GM12864 (cell line): ENCODE measurements around the gene KRTAP19-7.

ENCODE experiments used
- DNase-seq: peaks from one replicate; pipeline ENCODE4 v3.0.0-alpha.2; 2011; ENCODE audit warnings: low read depth
- H3K4me3 ChIP-seq: 2 replicates; pipeline ENCODE4 v1.5.1; 2011; ENCODE audit warnings: mild to moderate bottlenecking, low read depth, low read length, control low read depth
- TF ChIP-seq, protein P1 (sequence below): IDR thresholded peaks from 2 replicates; pipeline ENCODE4 v1.5.1; 2011; ENCODE audit warnings: low read depth, mild to moderate bottlenecking, moderate library complexity, low read length, control low read depth, inconsistent platforms; ENCODE audit errors: missing control alignments

KRTAP19-7 gene

DNA sequence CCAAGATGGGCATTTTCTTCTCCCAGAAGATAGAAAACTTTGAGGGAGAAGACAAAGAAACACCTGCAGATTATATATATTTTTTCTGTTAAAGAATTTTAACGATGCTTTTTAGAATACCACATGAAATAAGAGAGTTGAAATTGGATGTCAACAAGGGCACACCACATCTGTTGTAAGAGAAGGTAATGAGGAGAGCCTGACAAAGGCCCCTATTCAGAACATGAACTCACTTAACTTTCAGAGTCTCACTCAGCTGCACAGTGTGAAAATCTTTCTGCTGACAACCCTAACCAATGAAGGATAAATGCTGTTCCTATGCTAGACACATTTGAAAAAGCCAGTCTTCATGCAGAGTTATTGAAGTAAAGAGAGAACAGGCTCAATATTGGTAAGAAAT is 21.8 kb upstream of the KRTAP19-7 start:
- H3K4me3 ChIP-seq: no peak overlapping the region
- DNase-seq: no peak
- TF ChIP-seq, protein P1, sequence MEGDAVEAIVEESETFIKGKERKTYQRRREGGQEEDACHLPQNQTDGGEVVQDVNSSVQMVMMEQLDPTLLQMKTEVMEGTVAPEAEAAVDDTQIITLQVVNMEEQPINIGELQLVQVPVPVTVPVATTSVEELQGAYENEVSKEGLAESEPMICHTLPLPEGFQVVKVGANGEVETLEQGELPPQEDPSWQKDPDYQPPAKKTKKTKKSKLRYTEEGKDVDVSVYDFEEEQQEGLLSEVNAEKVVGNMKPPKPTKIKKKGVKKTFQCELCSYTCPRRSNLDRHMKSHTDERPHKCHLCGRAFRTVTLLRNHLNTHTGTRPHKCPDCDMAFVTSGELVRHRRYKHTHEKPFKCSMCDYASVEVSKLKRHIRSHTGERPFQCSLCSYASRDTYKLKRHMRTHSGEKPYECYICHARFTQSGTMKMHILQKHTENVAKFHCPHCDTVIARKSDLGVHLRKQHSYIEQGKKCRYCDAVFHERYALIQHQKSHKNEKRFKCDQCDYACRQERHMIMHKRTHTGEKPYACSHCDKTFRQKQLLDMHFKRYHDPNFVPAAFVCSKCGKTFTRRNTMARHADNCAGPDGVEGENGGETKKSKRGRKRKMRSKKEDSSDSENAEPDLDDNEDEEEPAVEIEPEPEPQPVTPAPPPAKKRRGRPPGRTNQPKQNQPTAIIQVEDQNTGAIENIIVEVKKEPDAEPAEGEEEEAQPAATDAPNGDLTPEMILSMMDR: no peak

DNA sequence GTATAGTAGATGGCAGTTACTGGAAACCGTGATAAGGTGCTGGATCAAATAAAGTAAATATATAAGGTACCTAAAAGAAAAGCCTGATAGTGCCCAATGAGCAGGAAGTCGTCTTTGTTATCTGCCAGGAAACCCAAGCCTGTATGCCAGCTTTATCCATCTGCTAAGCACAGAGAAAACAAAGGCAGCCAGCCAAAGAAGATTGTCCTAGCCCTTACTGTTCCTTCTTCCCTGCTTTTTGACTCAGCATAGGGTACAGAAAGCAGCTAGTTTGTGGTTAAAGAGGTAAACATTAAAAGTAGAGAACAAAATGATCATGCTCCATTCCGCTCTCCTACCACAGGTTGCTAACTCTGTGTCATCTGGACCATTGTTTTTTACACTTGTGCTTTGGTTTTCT is 19.0 kb upstream of the KRTAP19-7 start:
- no peak for DNase-seq
- H3K4me3 ChIP-seq: no peak overlapping the region
- TF ChIP-seq, protein P1: no peak

DNA sequence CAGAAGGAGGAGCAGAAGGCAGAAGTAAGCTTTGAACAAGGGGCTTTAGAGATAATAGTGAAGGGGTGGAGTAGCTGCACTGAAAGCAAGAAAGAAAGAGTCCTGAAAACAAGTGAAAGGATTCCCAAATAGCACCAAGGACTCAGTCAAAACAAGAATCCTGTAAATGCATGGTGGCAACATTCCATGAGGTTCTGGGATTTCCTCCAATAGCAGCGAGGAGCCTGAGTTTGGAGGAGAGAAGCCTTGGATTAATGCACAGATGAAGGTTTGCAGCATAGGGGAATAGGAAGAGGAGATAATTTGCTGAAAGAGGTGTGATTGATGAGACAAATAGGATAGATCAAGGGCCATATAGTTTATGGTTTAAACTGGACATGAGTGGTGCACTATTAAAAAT is 18.2 kb upstream of the KRTAP19-7 start:
- TF ChIP-seq, protein P1: no peak
- no peak for DNase-seq

DNA sequence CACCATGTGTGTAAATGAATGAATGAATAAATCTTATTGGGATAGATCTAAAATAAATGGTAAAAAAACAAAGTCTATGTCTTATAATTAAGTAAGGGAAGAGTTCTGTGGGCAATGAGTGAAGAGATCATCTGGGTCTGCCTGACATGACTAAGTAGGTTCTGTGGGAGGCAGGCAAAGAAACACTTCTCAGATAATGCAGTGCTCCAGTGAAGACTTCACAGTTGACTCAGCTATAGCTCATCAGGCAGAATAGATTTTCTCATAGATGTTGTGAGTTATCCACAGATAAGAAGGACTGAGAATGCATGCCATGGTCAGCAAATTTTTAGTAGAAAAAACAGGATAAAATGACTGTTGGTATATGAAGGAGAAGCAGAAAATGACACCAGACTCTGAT is 16.7 kb upstream of the KRTAP19-7 start:
- H3K4me3 ChIP-seq: no peak overlapping the region
- TF ChIP-seq, protein P1: no peak
- no peak for DNase-seq

More for the DNA sequence above, 18.2 kb upstream of the KRTAP19-7 start:
- no peak overlapping the region for H3K4me3 ChIP-seq

DNA sequence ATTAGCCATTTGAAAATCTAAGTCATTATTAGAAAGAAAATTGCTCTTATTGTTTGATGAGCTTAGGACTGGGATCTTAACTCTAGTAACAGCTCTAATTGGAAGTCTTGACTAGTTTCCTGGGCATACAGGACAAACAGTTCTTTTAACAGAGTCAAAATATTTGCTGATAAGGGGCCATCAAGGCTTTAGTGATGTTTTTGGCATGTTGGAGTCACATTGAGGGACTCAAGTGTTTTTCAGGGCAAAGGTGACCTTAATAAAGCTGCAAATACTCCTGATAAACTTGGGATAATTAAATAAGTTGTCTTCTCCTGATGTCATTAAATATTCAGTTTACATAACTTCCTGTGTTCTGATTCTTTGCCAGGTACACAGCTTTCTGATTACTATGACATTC is 6.5 kb upstream of the KRTAP19-7 start:
- H3K4me3 ChIP-seq: no peak overlapping the region
- TF ChIP-seq, protein P1: no peak
- no peak for DNase-seq

DNA sequence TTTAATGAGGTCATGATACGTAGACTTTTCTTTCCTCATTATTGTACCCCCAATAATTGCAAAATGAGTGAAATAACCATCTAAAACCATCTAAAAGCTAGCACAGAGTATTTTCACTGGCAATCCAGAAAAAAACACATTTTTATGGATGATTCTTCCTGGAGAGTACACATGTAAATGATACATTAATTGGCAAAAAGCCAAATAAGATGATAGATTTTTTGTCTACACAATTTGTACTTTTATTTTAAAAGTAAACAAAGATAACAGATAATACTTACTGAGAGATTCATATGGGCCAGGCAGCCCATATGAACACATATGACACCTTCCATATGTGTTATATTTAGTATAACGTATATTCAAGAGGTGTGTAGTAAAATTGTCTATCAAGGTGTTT is 2.5 kb upstream of the KRTAP19-7 start:
- no peak overlapping the region for H3K4me3 ChIP-seq
- TF ChIP-seq, protein P1: no peak
- DNase-seq: no peak

DNA sequence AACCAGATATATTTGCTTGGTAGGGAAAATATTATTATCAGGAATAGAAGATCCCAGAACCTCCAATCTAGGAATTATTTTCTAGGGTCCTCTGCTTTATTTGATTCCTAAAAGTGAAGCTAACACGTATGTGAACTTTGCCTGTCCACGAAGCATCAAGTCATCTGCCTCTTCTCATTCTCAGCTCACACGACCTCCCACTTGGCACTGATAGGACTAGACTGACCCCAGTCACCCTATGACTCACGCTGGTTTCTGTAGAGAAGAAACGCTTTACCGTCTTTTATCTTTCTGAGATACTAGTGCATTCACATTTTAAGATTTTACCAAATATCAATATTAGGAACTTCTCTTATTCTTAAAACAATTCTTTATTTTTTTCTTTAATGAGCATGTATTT is 2.0 kb upstream of the KRTAP19-7 start:
- TF ChIP-seq, protein P1: no peak
- DNase-seq: no peak
- no peak overlapping the region for H3K4me3 ChIP-seq
